ENCODE data around the gene MAPK8. TPM values are rescaled to one million over a fixed set of nuclear protein-coding genes. Genes with fewer than 3 reads are reported as not detected.

Gene MAPK8
- polyA plus RNA-seq, 4 donors, result 62.9 to 82.5 (median 81.1) TPM

DNA sequence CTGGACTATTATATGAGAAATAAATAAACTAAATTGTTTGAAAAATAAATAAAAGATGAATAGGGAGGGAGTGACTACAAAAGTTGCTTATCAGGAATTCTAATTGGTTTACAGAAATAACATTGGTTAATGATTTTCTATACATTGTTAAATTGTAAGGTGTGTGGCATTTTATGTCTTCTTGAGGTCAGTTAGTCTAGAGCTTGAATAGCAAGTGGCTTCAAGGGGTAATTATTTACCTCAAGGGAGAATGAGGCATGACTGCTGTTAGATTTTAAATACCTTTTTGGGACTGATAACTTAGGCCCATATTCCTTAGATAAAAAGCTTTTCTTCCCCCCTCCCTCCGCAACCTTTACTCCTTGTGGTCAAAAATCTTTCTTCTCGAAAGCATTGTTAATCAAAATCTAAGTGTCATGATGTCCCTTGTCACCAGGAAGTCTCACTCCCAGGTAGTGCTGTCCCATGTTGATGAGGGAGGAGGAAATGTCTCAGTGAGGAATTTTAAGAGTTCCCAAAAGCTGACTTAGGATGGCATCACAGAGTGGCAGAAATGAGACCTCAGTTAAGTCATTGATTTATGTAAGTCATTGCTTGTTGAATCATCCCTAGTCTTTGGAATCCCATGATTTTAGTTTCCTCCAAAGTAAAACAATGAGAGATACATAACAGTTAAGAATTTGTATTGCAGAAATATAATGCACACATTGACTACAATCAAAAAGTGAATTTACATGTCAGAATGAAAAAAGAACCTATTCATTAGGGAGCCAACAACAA is 71.5 kb downstream of the MAPK8 start:
- DNase-seq (ENCODE audit: low read depth in 4 of 4, low spot score in 3 of 4), result no peak

DNA sequence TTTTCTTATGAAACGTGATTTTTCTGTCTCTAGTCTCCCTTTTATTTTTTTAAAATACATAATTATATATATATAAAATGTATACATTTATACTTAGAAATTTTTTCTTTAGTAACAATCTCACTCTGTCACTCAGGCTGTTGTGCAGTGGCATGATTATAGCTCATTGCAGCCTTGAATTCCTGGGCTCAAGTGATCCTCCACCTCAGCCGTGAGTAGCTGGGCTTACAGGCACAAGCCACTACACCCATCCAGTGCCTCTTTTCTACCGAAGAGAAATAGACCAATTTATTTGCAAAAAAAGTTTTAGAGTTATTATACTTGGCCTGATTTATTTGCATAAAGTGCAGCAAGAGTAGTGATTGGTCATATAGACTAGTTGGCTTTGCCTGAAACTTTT is 72.2 kb downstream of the MAPK8 start:
- DNase-seq (ENCODE audit: low read depth in 4 of 4, low spot score in 3 of 4), result no peak

DNA sequence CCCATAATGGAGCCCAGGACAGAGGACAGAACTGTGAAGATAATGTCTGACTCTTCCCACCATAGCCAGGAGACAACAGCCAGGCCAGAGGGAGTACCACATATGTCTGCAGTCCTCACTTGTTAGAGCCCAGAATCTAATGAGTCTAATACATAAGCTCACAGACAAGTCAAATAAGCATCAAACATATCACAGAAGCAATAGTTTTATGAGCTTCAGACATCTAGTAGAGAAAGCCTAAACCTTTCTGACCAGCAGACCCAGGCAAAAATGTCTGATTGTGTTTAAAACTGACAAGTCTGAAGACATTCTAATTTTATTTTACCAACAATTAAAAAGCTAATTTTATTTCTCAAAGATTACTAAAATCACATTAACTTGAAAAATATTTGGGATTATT is 75.5 kb downstream of the MAPK8 start:
- no peak for DNase-seq (ENCODE audit: low read depth in 4 of 4, low spot score in 3 of 4)

DNA sequence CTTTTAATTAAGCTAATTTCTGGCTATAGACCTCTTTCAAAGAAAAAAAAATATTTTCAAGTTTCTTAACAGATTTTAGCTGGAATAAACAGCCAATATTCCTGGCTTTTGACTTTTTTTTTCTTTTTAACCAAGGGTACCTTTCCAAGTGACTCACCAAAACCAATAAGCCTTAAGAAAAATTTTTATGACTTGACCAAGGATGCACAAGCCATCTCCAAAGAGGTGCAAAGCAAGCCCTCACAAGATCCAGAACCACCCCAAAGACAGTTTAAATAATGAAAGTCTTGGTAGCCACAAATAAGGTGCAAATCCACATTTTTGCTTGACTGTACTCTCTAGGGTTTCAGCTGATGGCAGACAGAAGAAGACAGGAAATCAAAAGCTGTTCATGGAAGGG is 76.5 kb downstream of the MAPK8 start:
- DNase-seq (ENCODE audit: low read depth in 4 of 4, low spot score in 3 of 4), result no peak

DNA sequence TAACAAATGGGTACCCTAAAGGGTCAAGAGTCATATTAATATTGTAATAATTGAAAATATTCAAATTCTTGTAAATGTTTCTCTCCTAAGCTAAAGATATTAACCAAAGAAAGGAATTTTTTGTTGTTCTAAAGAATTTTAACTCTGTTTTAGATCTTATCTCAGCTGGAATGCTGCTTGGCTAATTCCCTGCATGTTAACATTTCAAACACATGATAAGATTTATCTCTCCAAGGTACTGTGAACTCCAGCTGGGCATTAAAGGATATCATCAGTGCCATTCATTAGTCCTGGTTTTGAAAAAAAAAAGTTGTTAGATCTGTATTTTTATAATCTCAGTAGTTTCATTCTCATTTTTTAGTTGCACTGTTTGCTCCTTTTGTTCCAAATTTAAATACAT is 76.9 kb downstream of the MAPK8 start:
- no peak for DNase-seq (ENCODE audit: low read depth in 4 of 4, low spot score in 3 of 4)

DNA sequence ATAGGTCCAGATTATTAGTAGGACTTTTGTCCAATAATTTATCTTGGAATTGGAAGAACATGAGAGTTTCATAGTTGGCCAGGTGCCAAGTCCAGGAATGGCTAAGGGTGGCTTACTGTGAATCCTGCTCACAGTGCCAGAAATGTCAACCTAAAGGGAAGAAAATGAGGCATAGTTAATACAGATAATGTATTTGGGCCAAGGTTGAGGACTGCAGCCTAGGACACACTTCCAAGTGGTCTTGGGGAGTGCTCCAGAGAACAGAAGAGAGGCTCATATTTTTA is 78.2 kb downstream of the MAPK8 start:
- no peak for DNase-seq (ENCODE audit: low read depth in 4 of 4, low spot score in 3 of 4)

DNA sequence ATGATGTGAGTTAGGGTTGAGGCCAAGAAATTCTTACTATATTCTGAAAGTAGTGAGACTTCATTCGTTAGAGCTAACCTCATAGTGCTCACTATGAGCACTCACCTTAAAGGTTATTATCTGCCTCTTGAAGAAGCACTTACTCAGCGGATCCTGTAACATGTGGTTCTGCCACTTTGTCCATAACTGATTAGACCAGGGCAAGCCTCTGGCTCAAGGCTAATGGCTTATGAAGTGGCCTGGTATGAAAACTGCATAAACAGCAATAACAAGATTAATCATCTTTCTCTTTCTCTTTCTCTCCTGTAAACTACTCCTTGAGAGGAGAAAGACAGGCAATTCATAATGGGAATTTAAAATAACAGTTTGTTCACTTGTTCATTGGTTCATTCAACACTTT is 82.8 kb downstream of the MAPK8 start:
- no peak for DNase-seq (ENCODE audit: low read depth in 4 of 4, low spot score in 3 of 4)

DNA sequence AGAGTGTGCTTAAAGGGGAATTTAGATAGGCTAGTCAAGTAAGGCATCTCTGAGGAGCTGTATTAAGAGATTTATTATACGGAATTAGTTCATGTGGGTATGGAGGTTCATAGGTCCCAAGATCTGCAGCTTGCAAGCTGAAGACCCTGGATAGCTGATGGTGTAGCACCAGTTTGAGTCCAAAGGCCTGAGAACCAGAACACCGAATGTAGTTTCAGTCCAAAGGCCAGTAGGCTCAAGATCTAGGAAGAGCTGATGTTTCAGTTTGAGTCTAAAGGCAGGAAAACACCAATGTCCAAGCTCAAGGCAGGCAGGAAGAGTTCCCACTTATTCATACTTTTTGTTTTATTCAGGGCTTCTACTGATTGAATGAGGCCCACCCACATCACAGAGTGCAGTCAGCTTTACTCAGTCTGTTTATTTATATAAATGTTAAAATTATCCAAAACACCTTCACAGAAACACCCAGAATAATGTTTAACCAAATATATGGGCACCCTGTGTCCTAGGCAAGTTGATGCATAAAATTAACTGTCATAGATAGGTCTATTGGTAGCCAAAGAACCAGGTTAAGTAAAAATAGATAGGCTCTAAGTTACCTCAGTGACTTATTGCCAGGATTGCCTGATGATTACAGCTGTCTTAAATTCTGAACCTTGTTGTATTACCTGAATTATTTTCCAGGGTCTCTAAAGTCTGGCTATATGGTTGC is 83.5 kb downstream of the MAPK8 start:
- no peak for DNase-seq (ENCODE audit: low read depth in 4 of 4, low spot score in 3 of 4)

DNA sequence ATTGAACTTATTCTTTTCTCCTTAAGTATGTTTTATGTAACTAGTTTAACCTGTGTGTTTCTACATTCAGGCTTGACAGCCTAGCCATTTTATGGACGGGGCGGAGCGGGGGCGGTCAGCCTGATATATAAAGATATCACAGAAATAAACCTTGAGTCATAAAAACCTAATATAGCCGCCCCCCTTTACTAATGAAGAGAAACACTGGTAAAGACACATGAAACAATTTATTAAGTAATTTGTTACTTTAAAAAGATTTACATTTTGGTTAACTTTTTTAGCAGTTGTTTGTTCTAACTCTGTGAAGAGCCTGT is 84.0 kb downstream of the MAPK8 start:
- no peak for DNase-seq (ENCODE audit: low read depth in 4 of 4, low spot score in 3 of 4)

DNA sequence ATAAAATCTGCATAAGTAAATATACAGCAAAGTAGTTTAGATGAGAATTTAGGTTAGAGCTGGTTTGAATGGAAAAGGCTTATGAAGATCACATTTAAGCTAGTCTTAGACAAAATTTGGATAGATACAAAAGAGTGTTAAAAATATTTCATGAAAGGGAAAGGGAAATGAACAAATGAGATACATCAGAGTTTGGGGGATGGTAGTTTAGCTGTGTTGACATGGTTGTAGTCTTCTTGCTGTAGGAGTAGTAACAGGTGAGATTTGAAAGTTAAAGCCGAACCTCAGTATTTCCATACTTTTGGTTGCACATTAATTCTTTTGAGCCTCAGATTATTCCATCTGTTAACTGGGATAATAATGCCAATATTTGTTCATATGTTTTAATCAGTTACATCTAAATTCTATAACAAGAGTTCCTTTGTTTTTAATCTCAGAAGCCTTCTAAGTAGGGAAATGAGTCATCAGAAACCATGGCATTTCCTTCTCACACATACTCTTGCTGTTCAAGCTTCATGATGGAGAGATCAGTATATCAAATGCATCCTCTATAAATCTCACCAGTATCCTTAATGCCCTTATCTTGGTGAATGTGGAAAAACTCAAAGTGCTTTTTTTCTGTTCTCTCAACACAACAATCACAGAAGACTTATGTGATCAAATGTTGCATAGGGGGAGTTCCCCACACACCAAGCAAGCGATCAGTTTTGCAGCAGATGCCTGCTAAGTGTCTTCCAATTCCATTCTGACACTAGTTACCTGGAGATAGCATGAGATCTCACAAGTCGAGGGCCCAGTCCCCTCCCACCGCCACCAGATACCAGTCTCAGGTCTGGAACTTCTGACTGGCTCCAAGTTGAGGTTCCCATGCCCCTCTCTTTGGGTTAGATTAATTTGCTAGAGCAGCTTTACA is 84.7 kb downstream of the MAPK8 start:
- DNase-seq (ENCODE audit: low read depth in 4 of 4, low spot score in 3 of 4), result no peak

DNA sequence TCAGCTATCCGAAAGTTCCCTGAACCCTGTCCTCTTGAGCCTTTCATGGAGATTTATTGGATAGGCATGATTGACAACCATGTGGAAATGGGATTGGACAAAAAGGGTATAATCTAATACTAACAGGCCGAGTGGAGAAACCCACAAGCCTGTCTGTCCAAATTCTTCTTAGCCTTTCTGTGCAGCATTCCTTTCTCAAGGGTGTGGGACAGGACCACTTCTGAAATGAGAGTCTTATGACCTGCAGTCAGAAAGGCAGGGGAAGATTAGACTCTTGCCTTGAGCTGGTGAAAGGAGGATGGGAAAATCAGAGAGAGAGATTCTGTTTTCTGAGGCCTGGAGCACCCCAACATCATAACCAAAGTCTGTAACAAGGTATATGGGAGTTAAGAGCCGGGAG is 85.5 kb downstream of the MAPK8 start:
- no peak for DNase-seq (ENCODE audit: low read depth in 4 of 4, low spot score in 3 of 4)

DNA sequence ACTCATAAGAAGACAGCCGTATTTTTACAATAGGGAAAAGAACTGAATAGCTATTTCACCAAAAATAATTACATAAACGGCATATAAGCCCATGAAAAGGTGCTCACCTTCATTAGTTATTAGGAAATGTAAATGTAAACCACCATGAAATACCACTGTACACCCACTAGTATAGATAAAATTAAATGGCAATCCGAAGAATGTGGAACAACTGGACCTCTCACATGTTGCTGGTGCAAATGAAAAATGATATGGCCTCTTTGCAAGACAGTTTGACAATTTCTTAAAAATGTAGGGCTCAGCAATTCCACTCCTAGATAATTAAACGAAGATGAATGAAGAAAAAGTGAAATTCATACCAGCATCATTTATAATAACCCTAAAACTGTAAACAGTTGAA is 91.8 kb downstream of the MAPK8 start:
- no peak for DNase-seq (ENCODE audit: low read depth in 4 of 4, low spot score in 3 of 4)

DNA sequence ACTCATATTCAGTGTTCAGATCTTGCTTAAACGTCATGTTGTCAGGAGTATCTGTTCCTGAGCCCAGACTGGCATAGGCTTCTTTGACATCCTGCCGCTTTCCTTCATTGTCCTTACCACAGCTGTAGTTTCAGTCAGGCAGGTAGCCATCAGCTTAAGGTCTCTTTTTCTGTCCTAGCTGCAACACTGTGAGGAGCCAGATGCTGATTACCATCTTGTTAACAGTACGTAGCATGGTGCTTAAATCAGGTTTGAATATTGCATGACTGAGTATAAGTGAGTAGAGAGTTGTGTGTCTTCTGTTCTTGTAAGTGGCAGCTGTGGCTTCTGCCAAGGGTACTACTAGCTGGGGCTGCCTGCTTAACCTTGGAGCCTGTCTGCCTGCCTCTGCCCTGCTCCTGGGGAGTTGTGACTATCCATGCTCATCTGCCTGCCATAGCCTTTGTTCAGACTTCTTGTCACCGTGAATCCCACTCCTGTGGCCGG is 92.6 kb downstream of the MAPK8 start:
- DNase-seq (ENCODE audit: low read depth in 4 of 4, low spot score in 3 of 4), result no peak

DNA sequence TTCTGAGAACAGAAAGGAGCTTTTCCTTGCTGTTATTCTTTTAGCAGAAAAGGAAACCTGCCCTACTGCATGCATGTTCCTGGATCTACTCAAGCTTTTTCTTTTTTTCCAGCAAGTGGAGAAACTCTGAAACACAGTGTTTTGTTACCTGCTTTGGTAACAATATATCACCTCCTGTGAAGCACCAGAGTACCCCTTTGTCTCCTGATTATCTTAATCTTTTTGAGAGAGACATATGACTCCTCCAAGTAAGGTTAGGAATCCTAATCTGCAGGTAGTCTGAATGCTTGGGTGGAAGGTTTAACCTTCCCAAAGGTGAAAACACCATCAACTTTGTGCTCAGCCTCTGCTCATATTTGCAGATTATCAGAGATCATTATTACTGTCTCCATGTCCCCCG is 93.1 kb downstream of the MAPK8 start:
- DNase-seq (ENCODE audit: low read depth in 4 of 4, low spot score in 3 of 4), result no peak

DNA sequence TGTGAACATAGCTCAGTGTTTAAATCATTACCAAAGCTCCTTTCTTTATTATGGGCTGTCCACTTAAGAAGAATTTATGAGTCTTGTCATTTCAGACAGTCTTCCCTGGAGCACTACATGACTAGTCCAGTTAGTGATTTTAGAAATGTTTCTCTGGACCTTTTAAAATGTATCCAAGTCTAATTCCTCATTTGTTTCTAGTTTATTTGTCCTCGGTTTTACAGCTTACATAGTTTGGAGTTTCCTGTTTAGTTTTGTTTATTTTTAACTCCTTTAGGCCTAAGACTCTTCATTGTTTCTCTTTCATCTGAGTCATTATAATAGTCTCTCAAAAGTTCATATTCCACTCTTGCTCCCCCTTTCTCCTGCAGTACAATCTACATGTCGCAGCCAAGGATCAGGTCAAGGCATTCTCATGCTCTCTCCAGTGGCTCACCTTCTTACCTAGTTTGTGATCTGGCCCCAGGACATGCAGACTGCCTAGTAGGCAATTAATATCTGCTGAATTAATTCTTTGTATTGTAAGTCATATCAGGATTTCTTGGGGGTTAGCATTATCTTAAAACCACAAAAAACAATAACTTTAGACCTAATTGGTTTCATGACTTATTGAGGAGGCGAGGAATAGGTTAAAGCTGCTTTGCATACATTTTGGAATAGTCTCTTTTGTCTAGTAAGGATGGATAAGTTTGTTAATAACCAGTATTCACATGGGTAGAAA is 93.8 kb downstream of the MAPK8 start:
- no peak for DNase-seq (ENCODE audit: low read depth in 4 of 4, low spot score in 3 of 4)

DNA sequence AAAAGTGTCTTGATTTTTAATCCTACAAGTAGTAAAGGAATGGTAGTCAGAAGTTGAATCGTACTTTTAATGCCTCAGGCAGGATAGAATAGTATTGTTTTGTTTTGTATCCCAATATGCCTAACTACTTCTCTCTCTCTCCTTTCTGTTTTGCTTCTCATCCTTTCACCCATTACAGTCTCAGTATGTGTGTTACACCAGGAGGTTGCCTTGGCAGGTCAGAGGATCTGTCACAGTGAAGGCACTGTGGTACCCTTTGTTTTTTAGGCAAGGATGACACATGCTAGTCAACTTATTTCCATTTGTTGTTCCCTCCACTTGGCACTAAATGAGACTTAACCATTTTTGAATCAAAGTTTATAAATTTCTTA is 94.4 kb downstream of the MAPK8 start:
- DNase-seq (ENCODE audit: low read depth in 4 of 4, low spot score in 3 of 4), result no peak

DNA sequence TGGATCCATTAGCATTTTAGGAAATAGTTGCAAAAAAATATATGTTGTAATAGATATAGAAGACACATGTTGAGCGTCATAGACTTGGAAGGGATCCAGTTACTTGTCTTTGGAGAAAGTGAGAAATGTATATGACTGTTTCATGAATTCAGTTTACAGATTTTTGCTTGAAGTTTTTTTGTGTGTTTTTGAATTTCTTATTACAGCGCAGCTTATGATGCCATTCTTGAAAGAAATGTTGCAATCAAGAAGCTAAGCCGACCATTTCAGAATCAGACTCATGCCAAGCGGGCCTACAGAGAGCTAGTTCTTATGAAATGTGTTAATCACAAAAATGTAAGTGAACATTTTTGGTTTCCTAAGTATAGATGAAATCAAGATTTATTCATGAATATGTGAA is 98.2 kb downstream of the MAPK8 start:
- no peak for DNase-seq (ENCODE audit: low read depth in 4 of 4, low spot score in 3 of 4)

DNA sequence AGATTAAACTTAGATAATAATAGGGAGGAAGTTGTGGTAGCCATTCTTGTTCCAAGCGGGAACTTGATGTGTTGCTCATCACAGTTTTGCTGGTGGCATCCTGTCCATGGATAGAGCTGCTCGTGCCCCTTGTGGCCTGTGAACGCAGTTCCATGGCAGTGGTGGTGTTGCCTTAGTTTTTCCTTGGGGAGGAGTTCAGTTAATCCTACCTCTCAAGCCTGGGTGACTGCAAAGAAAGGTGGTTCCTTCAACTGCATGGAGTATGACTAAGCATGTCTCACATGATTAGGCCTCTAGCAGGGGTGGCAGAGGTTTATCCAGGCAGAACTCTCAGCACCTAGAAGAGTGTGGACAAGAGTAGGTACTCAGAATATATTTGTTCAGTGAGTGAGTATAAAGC is 99.7 kb downstream of the MAPK8 start:
- no peak for DNase-seq (ENCODE audit: low read depth in 4 of 4, low spot score in 3 of 4)

DNA sequence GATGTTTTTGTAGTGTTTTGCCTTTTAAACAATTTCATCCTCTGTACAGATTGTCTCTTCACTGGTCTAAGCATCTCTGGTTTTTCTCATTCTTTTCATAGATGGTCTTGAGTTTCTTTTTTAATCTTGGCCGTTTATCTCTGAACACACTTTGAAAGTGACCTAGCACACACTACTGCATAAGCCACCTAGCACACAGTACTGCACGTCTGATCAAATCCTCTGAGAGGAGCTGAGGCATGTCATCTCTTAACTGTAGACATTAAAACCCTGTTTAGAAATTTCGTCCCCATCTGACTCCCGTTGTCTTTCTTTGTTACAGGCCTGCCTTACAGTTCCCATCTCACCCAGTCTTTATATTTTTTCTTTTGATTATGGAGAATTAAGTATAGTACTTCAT is 100.2 kb downstream of the MAPK8 start:
- DNase-seq (ENCODE audit: low read depth in 4 of 4, low spot score in 3 of 4), result no peak

DNA sequence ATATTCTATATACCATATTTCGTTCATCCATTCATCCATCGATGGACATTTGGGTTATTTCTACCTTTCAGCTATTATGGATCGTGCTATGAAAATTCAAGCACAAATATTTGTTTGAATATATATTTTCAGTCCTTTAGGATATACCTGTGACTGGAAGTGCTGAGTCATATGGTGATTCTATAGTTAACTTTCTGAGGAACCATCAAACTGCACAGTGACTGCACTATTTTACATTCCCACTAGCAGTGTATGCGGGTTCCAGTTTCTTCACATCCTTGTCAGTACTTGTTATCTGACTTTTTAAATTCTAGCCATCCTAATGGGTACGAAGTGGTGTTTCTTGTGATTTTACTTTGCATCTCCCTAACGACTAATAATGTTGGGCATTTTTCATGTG is 104.0 kb downstream of the MAPK8 start:
- DNase-seq (ENCODE audit: low read depth in 4 of 4, low spot score in 3 of 4), result no peak

DNA sequence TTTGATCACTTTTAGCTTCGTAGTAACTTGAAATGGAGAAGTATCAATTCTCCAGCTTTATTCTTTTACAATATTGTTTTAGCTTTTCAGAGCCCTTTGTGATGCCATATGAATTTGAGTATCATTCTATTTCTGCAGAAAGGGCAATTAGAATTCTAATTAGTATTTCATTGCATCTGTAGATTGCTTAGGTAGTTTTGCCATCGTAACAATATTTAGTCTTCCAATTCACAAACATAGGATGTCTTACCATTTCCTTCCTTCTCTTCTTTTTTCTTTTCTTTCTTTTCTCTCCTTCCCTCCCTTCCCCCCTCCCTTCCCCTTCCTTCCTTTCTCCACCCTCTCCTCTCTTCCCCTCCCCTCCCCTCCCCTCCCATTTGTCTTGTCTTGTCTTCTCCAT is 105.0 kb downstream of the MAPK8 start:
- DNase-seq (ENCODE audit: low read depth in 4 of 4, low spot score in 3 of 4), result no peak

All from right renal pelvis (tissue), 4 donors.